Omental fat pad (tissue), 4 donors: ENCODE measurements around the gene POGLUT2. TPM values are rescaled to one million over a fixed set of nuclear protein-coding genes. Genes with fewer than 3 reads are reported as not detected.
A peak's percentile ranks its signal among the peaks of the same experiment; 100 is the strongest.

ENCODE experiments used
- ATAC-seq: fragments of 150-250 bp; one replicate; pipeline ENCODE4 v1.9.1; 2016; ENCODE audit warnings: mild to moderate bottlenecking, moderate library complexity; ENCODE audit not compliant: low FRiP score
- DNase-seq: peaks from one replicate; pipeline ENCODE4 v3.0.0-alpha.2; 2019; ENCODE audit warnings: low spot score
- CTCF ChIP-seq, 3 donors: fragments of 450-650 bp; IDR thresholded peaks; one replicate each; pipeline ENCODE4 v1.5.1; 2016 to 2017; ENCODE audit warnings: antibody characterized with exemption in 3 of 3, mild to moderate bottlenecking in 3 of 3, moderate library complexity in 2 of 3
- total RNA-seq, 4 donors: library from RNA; depleted of rRNA; stranded (reverse); fragments of >200 nt; gene quantifications; one replicate each; pipeline ENCODE4 v1.1.0, GENCODE V29; 2016

The POGLUT2 gene
- 1 to 10 TPM; 4.2 to 6.0 (median 4.8) TPM for total RNA-seq

GRCh38 chr13:102798581-102799425 is at the start of gene POGLUT2, which contains the start of gene BIVM:
TSS of gene POGLUT2 (minus strand) at chr13:102798976. CDS start at chr13:102798670, 306 bp downstream.
TSS of gene BIVM (plus strand) at chr13:102799119. CDS start at chr13:102807268, 8,149 bp downstream.
- TF ChIP-seq CTCF (IDR thresholded peaks at IDR 0.05) = no peak
- peak; percentile 78 for DNase-seq
- peak; percentile 94 for ATAC-seq

GRCh38 chr13:102847272-102848234 is 48.8 kb upstream of the POGLUT2 start:
- DNase-seq = no peak
- ATAC-seq = no peak
- peak in 1 of 3 donors; percentile 5 for TF ChIP-seq CTCF (IDR thresholded peaks at IDR 0.05)

- DNase-seq = no peak
- TF ChIP-seq CTCF (IDR thresholded peaks at IDR 0.05) = no peak
- ATAC-seq = peak; percentile 24
These were observed 47.7 kb upstream of the POGLUT2 start for GRCh38 chr13:102846261-102847015.

- ATAC-seq = peak; percentile 92
- peak; percentile 79 for DNase-seq
- TF ChIP-seq CTCF (IDR thresholded peaks at IDR 0.05) = no peak
These were observed 47.0 kb upstream of the POGLUT2 start, which contains the start of gene ERCC5 for GRCh38 chr13:102845630-102846260. TSS of gene ERCC5 (plus strand) at chr13:102846032. CDS start at chr13:102846267, 235 bp downstream.

- no peak for ATAC-seq
These were observed 46.5 kb upstream of the POGLUT2 start for GRCh38 chr13:102845289-102845629.

More at GRCh38 chr13:102845289-102845629, 46.5 kb upstream of the POGLUT2 start:
- DNase-seq = no peak
- TF ChIP-seq CTCF (IDR thresholded peaks at IDR 0.05) = no peak
